ENCODE results near the gene KRIT1.

DNA sequence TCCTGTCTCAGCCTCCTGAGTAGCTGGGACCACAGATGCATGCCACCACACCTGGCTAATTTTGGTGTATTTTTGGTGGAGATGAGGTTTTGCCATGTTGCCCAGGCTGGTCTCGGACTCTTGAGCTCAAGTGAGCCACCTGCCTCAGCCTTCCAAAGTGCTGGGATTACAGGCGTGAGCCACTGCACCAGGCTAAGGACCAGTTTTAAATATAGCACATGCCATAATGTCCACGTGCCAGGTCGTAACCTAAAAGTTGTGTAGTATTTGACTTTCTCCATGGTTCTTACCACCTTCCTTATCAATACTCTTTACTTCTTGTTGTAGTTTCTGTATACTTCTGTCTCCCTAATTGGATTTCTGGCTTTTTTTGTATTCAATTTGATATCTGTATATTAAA, 13.3 kb upstream of the KRIT1 start:
- TF ChIP-seq, protein P1, sequence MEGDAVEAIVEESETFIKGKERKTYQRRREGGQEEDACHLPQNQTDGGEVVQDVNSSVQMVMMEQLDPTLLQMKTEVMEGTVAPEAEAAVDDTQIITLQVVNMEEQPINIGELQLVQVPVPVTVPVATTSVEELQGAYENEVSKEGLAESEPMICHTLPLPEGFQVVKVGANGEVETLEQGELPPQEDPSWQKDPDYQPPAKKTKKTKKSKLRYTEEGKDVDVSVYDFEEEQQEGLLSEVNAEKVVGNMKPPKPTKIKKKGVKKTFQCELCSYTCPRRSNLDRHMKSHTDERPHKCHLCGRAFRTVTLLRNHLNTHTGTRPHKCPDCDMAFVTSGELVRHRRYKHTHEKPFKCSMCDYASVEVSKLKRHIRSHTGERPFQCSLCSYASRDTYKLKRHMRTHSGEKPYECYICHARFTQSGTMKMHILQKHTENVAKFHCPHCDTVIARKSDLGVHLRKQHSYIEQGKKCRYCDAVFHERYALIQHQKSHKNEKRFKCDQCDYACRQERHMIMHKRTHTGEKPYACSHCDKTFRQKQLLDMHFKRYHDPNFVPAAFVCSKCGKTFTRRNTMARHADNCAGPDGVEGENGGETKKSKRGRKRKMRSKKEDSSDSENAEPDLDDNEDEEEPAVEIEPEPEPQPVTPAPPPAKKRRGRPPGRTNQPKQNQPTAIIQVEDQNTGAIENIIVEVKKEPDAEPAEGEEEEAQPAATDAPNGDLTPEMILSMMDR (conservative IDR thresholded peaks at IDR 0.05 in 1 of 2, IDR thresholded peaks at IDR 0.05 in 1 of 2; ENCODE audit: low read depth in 1 of 2, low read length in 2 of 2), result no peak
- TF ChIP-seq EZH2 (IDR thresholded peaks at IDR 0.05; ENCODE audit: low read length, missing control alignments), result no peak
